HL-60 (cell line): ENCODE measurements around the gene AQP2.

ENCODE experiments used
- DNase-seq, 2 experiments: peaks; one replicate each; pipeline ENCODE4 v3.0.0-alpha.2; 2010 to 2020; ENCODE audit warnings: low read depth in 1 of 2, low spot score in 1 of 2
- H3K27ac ChIP-seq: fragments of 250-450 bp; sonication (Bioruptor Pico); replicated peaks from 2 replicates; pipeline ENCODE4 v1.5.1; 2020; ENCODE audit warnings: mild to moderate bottlenecking, moderate library complexity
- H3K27me3 ChIP-seq: fragments of 250-450 bp; sonication (Bioruptor Pico); 2 replicates; pipeline ENCODE4 v1.5.1; 2021; ENCODE audit warnings: mild to moderate bottlenecking, moderate library complexity; ENCODE audit not compliant: insufficient read depth, poor library complexity, severe bottlenecking
- H3K4me3 ChIP-seq: replicated peaks from 2 replicates; pipeline ENCODE4 v1.5.1; 2011; ENCODE audit warnings: mild to moderate bottlenecking, control low read depth, low read length; ENCODE audit not compliant: insufficient read depth
- CTCF ChIP-seq: IDR thresholded peaks from one replicate; pipeline ENCODE4 v1.5.1; 2011; ENCODE audit warnings: low read length, control low read depth, inconsistent platforms; ENCODE audit not compliant: insufficient read depth
- GABPA ChIP-seq: IDR thresholded peaks from 2 replicates; pipeline ENCODE4 v1.6.1; 2012; ENCODE audit warnings: low read depth
- POLR2AphosphoS5 ChIP-seq: IDR thresholded peaks from 2 replicates; pipeline ENCODE4 v1.6.1; 2012; ENCODE audit warnings: low read depth
- REST ChIP-seq: IDR thresholded peaks from 2 replicates; pipeline ENCODE4 v1.6.1; 2012; ENCODE audit warnings: low read depth; ENCODE audit not compliant: insufficient replicate concordance
- SPI1 ChIP-seq: IDR thresholded peaks from 2 replicates; pipeline ENCODE4 v1.6.1; 2012; ENCODE audit warnings: low read depth, mild to moderate bottlenecking, borderline replicate concordance

AQP2 gene

GRCh38 chr12:49910331-49911212 is 40.0 kb upstream of the AQP2 start:
- Histone ChIP-seq H3K4me3 (no peak overlapping the region), H3K27ac (no peak overlapping the region), H3K27me3 (peaks cover 2% of the 10 kb centered on the region)
- DNase-seq: no peak
- no peak for TF ChIP-seq POLR2AphosphoS5
- TF ChIP-seq GABPA: no peak
- TF ChIP-seq REST: no peak
- TF ChIP-seq CTCF: no peak
- TF ChIP-seq SPI1: no peak

- TF ChIP-seq CTCF: no peak
- TF ChIP-seq SPI1: no peak
- TF ChIP-seq GABPA: no peak
- no peak for TF ChIP-seq REST
- no peak for TF ChIP-seq POLR2AphosphoS5
- no peaks in the 10 kb centered on the region for H3K27me3 ChIP-seq
- DNase-seq: no peak
- H3K4me3 ChIP-seq: no peak overlapping the region
- no peak overlapping the region for H3K27ac ChIP-seq
Measured at GRCh38 chr12:49911213-49911605, 39.3 kb upstream of the AQP2 start.

GRCh38 chr12:49912345-49913255 is 37.9 kb upstream of the AQP2 start:
- Histone ChIP-seq H3K4me3 (no peak overlapping the region), H3K27me3 (no peaks in the 10 kb centered on the region), H3K27ac (no peak overlapping the region)
- DNase-seq: no peak
- TF ChIP-seq POLR2AphosphoS5 (no peak), GABPA (no peak), CTCF (no peak), SPI1 (no peak), REST (no peak)
